CD14-positive monocyte (primary cell): ENCODE measurements around the gene EEIG2. TPM values are rescaled to one million over a fixed set of nuclear protein-coding genes. Genes with fewer than 3 reads are reported as not detected.

Experiments
- DNase-seq, 3 donors: peaks; one replicate each; pipeline ENCODE4 v3.0.0-alpha.2; 2011 to 2022
- H2AFZ ChIP-seq: 2 replicates; pipeline ENCODE4 v1.6.0; 2012; ENCODE audit warnings: mild to moderate bottlenecking, low read depth, low read length, inconsistent platforms; ENCODE audit not compliant: insufficient read depth, poor library complexity, severe bottlenecking
- H3K27ac ChIP-seq, 2 donors: 1 replicate in 1 of 2; 2 replicates in 1 of 2; pipeline ENCODE4 v1.5.1; 2012 to 2013; ENCODE audit warnings: low read length in 2 of 2, control low read depth in 1 of 2, inconsistent platforms in 1 of 2, low read depth in 1 of 2, mild to moderate bottlenecking in 1 of 2
- H3K27me3 ChIP-seq, 2 donors: one replicate each; pipeline versions ENCODE4 v1.6.0 to v1.6.1; 2011 to 2013; ENCODE audit warnings: low read length in 2 of 2; ENCODE audit not compliant: control insufficient read depth in 2 of 2, insufficient read depth in 2 of 2
- H3K36me3 ChIP-seq, 2 donors: replicated peaks in 1 of 2; 1 replicate in 1 of 2; 2 replicates in 1 of 2; pipeline versions ENCODE4 v1.5.1 to v1.6.1; 2012 to 2013; ENCODE audit warnings: low read length in 2 of 2, control low read depth in 1 of 2, inconsistent platforms in 1 of 2, mild to moderate bottlenecking in 1 of 2; ENCODE audit not compliant: insufficient read depth in 2 of 2, control insufficient read depth in 1 of 2
- H3K4me1 ChIP-seq, 2 donors: 1 replicate in 1 of 2; 2 replicates in 1 of 2; pipeline versions ENCODE4 v1.5.1 to v1.6.1; 2012 to 2013; ENCODE audit warnings: low read length in 2 of 2, control low read depth in 1 of 2, inconsistent platforms in 1 of 2, mild to moderate bottlenecking in 1 of 2, moderate library complexity in 1 of 2; ENCODE audit not compliant: insufficient read depth in 2 of 2, control insufficient read depth in 1 of 2
- H3K4me2 ChIP-seq: replicated peaks from 2 replicates; pipeline ENCODE3; 2012; ENCODE audit warnings: low read length, moderate library complexity, mild to moderate bottlenecking; ENCODE audit not compliant: poor library complexity, severe bottlenecking; ENCODE audit errors: extremely low read depth
- H3K4me3 ChIP-seq, 3 experiments: fragments of 200-600 bp in 1 of 3; sonication (generic) in 1 of 3; replicated peaks in 1 of 3; 1 replicate in 2 of 3; 2 replicates in 1 of 3; pipeline ENCODE4 v1.5.1; 2011 to 2013; ENCODE audit warnings: low read length in 3 of 3, mild to moderate bottlenecking in 3 of 3, control low read depth in 2 of 3, low read depth in 2 of 3, inconsistent platforms in 1 of 3, moderate library complexity in 1 of 3
- H3K79me2 ChIP-seq: 2 replicates; pipeline ENCODE4 v1.6.0; 2012; ENCODE audit warnings: mild to moderate bottlenecking, control low read depth, inconsistent platforms, low read length, moderate library complexity; ENCODE audit not compliant: insufficient read depth
- H3K9ac ChIP-seq: 2 replicates; pipeline ENCODE4 v1.6.0; 2017; ENCODE audit warnings: low read length, mild to moderate bottlenecking; ENCODE audit not compliant: insufficient read depth, poor library complexity, severe bottlenecking
- H3K9me3 ChIP-seq, 2 donors: replicated peaks in 1 of 2; 1 replicate in 1 of 2; 2 replicates in 1 of 2; pipeline versions ENCODE4 v1.5.1 to v1.6.1; 2012 to 2013; ENCODE audit warnings: low read length in 2 of 2, control low read depth in 1 of 2; ENCODE audit not compliant: control insufficient read depth in 1 of 2, insufficient read depth in 1 of 2
- H4K20me1 ChIP-seq: 2 replicates; pipeline ENCODE4 v1.6.0; 2012; ENCODE audit warnings: mild to moderate bottlenecking, low read length, control low read depth, moderate library complexity; ENCODE audit not compliant: insufficient read depth
- H3K27ac Mint-ChIP-seq, 7 donors: one replicate each; pipeline ENCODE4 v1.8.0; 2020; ENCODE audit warnings: mild to moderate bottlenecking in 7 of 7, mixed read lengths in 7 of 7, moderate library complexity in 6 of 7, inconsistent platforms in 2 of 7
- H3K27me3 Mint-ChIP-seq, 3 donors: one replicate each; pipeline ENCODE4 v1.8.0; 2021 to 2022; ENCODE audit warnings: low read depth in 3 of 3, mild to moderate bottlenecking in 3 of 3, mixed read lengths in 3 of 3, moderate library complexity in 3 of 3, inconsistent platforms in 1 of 3
- H3K36me3 Mint-ChIP-seq, 2 donors: one replicate each; pipeline ENCODE4 v1.8.0; 2020; ENCODE audit warnings: mixed read lengths in 2 of 2, inconsistent platforms in 1 of 2, mild to moderate bottlenecking in 1 of 2
- H3K4me1 Mint-ChIP-seq: one replicate; pipeline ENCODE4 v1.8.0; 2020; ENCODE audit warnings: mild to moderate bottlenecking, mixed read lengths
- H3K4me3 Mint-ChIP-seq, 2 donors: one replicate each; pipeline ENCODE4 v1.8.0; 2020; ENCODE audit warnings: mild to moderate bottlenecking in 2 of 2, mixed read lengths in 2 of 2, moderate library complexity in 1 of 2
- H3K9me3 Mint-ChIP-seq, 7 donors: one replicate each; pipeline ENCODE4 v1.8.0; 2020 to 2022; ENCODE audit warnings: mixed read lengths in 7 of 7, mild to moderate bottlenecking in 6 of 7, moderate library complexity in 6 of 7, inconsistent platforms in 2 of 7
- WGBS: methylation state at CpG from one replicate; pipeline ENCODE4 v1.1.5; 2013; ENCODE audit warnings: missing lambda C conversion rate; ENCODE audit not compliant: insufficient coverage; 5-methylcytosine and 5-hydroxymethylcytosine counted together
- intact Hi-C, 2 donors: fragments of 100-400 bp; cut with micrococcal nuclease; formaldehyde crosslinking; loops; one replicate each; pipeline versions ENCODE4 v1.15.0 to v1.15.1; 2023
- polyA plus RNA-seq, 3 donors: library from polyadenylated mRNA; depleted of rRNA in 1 of 3; unstranded in 2 of 3; stranded (reverse) in 1 of 3; fragments of 300-500 nt in 2 of 3; fragments of >200 nt in 1 of 3; fragmentation: Illumina TruSeq in 2 of 3; gene quantifications; 1 replicate in 2 of 3; 2 replicates in 1 of 3; pipeline ENCODE4 v1.2.3, GENCODE V29; 2012 to 2021
- TF ChIP-seq, protein P1 (sequence below): fragments of 200-600 bp; IDR thresholded peaks from one replicate; pipeline ENCODE4 v1.8.0; 2022; ENCODE audit warnings: antibody characterized with exemption, mild to moderate bottlenecking

Gene EEIG2
- polyA plus RNA-seq, 3 donors = 1.4 to 8.4 (median 4.3) TPM

- no peak for DNase-seq
- H3K27ac ChIP-seq = no peak overlapping the region
- intact Hi-C loops = no loop called here
- no peak overlapping the region for H3K27ac Mint-ChIP-seq
- H3K9ac ChIP-seq = no peak overlapping the region
- no peaks in the 10 kb centered on the region for H4K20me1 ChIP-seq
- peaks cover 2 to 9% (median 4%) of the 10 kb centered on the region in 7 donors for H3K9me3 Mint-ChIP-seq
- WGBS = no CpG with 5 or more reads among the region's 4 CpGs
- no peaks in the 10 kb centered on the region for H3K79me2 ChIP-seq
- no peaks in the 10 kb centered on the region for H3K27me3 ChIP-seq
- H3K4me1 Mint-ChIP-seq = no peaks in the 10 kb centered on the region
- peaks cover 0 to 5% (median 2%) of the 10 kb centered on the region in 3 donors for H3K27me3 Mint-ChIP-seq
- H3K4me3 ChIP-seq = no peak overlapping the region
- H3K36me3 Mint-ChIP-seq = no peaks in the 10 kb centered on the region
- H2AFZ ChIP-seq = no peak overlapping the region
- H3K4me1 ChIP-seq = no peaks in the 10 kb centered on the region
- TF ChIP-seq, protein P1, sequence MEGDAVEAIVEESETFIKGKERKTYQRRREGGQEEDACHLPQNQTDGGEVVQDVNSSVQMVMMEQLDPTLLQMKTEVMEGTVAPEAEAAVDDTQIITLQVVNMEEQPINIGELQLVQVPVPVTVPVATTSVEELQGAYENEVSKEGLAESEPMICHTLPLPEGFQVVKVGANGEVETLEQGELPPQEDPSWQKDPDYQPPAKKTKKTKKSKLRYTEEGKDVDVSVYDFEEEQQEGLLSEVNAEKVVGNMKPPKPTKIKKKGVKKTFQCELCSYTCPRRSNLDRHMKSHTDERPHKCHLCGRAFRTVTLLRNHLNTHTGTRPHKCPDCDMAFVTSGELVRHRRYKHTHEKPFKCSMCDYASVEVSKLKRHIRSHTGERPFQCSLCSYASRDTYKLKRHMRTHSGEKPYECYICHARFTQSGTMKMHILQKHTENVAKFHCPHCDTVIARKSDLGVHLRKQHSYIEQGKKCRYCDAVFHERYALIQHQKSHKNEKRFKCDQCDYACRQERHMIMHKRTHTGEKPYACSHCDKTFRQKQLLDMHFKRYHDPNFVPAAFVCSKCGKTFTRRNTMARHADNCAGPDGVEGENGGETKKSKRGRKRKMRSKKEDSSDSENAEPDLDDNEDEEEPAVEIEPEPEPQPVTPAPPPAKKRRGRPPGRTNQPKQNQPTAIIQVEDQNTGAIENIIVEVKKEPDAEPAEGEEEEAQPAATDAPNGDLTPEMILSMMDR = no peak
- no peaks in the 10 kb centered on the region for H3K9me3 ChIP-seq
- H3K4me2 ChIP-seq = no peak overlapping the region
- H3K4me3 Mint-ChIP-seq = no peak overlapping the region
- no peaks in the 10 kb centered on the region for H3K36me3 ChIP-seq
Observed at GRCh38 chr1:108531444-108531843, 28.5 kb upstream of the EEIG2 start.

DNA sequence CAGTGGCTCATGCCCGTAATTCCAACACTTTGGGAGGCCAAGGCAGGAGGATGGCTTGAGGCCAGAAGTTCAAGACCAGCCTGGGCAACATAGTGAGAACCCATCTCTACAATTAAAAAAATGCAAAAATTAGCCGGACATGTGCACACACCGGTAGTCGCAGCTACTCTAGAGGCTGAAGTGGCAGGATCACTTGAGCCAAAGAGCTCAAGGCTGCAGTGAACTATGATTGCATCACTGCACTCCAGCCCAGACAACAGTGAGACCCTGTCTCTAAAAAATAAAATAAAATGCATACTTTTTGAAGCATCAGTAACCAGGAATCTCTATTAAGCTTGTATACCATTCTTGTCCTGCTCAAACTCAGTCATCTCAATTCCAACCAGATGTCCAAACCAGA, 27.2 kb upstream of the EEIG2 start:
- Histone ChIP-seq H3K4me1 (no peaks in the 10 kb centered on the region), H3K27ac (no peak overlapping the region), H2AFZ (no peak overlapping the region), H3K79me2 (no peaks in the 10 kb centered on the region), H3K9me3 (no peaks in the 10 kb centered on the region), H3K4me2 (no peak overlapping the region), H3K4me3 (no peak overlapping the region), H3K36me3 (no peaks in the 10 kb centered on the region), H4K20me1 (no peaks in the 10 kb centered on the region), H3K9ac (no peak overlapping the region), H3K27me3 (no peaks in the 10 kb centered on the region)
- 75% methylated on average over 4 of the region's 4 CpGs for whole genome bisulfite sequencing
- no peak overlapping the region for H3K4me3 Mint-ChIP-seq
- H3K27me3 Mint-ChIP-seq = peaks cover 0 to 5% (median 2%) of the 10 kb centered on the region in 3 donors
- TF ChIP-seq, protein P1 = no peak
- no peaks in the 10 kb centered on the region for H3K4me1 Mint-ChIP-seq
- intact Hi-C loops = no loop called here
- H3K27ac Mint-ChIP-seq = no peak overlapping the region
- no peaks in the 10 kb centered on the region for H3K36me3 Mint-ChIP-seq
- H3K9me3 Mint-ChIP-seq = peaks cover 2 to 11% (median 6%) of the 10 kb centered on the region in 7 donors
- no peak for DNase-seq
